Thoracic aorta (tissue), 2 donors: ENCODE data around the gene ANKRA2. TPM values are rescaled to one million over a fixed set of nuclear protein-coding genes. Genes with fewer than 3 reads are reported as not detected.

Source experiments
- ATAC-seq: fragments of 150-250 bp; one replicate; pipeline ENCODE4 v1.8.0; 2017; ENCODE audit warnings: low read depth; ENCODE audit not compliant: insufficient number of reproducible peaks, low FRiP score
- DNase-seq: peaks from one replicate; pipeline ENCODE4 v3.0.0-alpha.2; 2020; ENCODE audit warnings: low spot score
- H3K27ac ChIP-seq, 2 donors: fragments of 200-600 bp; sonication (generic); 1 replicate in 1 of 2; 2 replicates in 1 of 2; pipeline ENCODE4 v1.5.1; 2016; ENCODE audit warnings: mild to moderate bottlenecking in 2 of 2, moderate library complexity in 2 of 2
- H3K27me3 ChIP-seq: fragments of 200-600 bp; sonication (generic); replicated peaks from 2 replicates; pipeline ENCODE4 v1.6.0; 2016; ENCODE audit warnings: mild to moderate bottlenecking; ENCODE audit not compliant: insufficient read depth
- H3K36me3 ChIP-seq: fragments of 200-600 bp; sonication (generic); one replicate; pipeline ENCODE4 v1.5.1; 2016
- H3K4me1 ChIP-seq, 2 donors: fragments of 200-600 bp; sonication (generic); 1 replicate in 1 of 2; 2 replicates in 1 of 2; pipeline versions ENCODE4 v1.5.1 to v1.6.0; 2016; ENCODE audit warnings: low read depth in 2 of 2, mild to moderate bottlenecking in 1 of 2; ENCODE audit not compliant: control insufficient read depth in 1 of 2
- H3K4me3 ChIP-seq: fragments of 200-600 bp; sonication (generic); 2 replicates; pipeline ENCODE4 v1.5.1; 2016; ENCODE audit warnings: mild to moderate bottlenecking
- H3K9me3 ChIP-seq: fragments of 200-600 bp; sonication (generic); 2 replicates; pipeline ENCODE4 v1.5.1; 2016
- total RNA-seq, 2 donors: library from RNA; depleted of rRNA; stranded (reverse); fragments of >200 nt; gene quantifications; one replicate each; pipeline versions ENCODE4 v1.1.0 to v1.2.3, GENCODE V29; 2016
- TF ChIP-seq, protein P1 (sequence below): fragments of 200-600 bp; sonication (generic); IDR thresholded peaks from one replicate; pipeline ENCODE4 v1.5.1; 2019; ENCODE audit warnings: antibody characterized with exemption

Gene ANKRA2
- total RNA-seq, 2 donors from 2014 or later, result 13.1 to 35.6 TPM

DNA sequence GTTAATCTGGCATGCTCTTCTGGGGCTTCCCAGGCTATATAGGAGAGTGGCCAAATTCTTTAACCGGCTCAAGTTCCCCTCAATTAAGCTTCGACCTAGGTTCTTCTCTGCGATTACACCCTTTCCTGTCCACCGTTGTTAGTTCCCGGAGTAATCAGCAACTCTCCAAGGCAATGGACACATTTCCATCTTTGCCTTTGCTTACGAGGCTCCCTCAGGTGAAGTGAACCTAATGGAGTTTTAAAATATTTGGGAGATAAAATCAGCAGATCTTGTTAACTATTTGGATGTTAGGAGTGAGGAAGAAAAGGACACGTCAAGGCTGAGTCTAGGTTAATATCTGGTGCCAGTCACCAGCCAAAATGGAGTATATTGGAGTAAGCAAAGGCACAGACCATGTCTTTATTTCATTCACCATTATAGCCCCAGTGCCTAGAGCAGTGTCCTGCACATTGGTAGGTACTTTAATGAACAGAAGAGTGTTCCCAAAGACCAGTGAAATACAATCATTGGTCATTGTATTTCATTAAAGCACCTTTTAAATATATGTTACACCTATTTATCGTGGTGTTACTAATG is 619 bp upstream of the ANKRA2 start:
- TF ChIP-seq, protein P1, sequence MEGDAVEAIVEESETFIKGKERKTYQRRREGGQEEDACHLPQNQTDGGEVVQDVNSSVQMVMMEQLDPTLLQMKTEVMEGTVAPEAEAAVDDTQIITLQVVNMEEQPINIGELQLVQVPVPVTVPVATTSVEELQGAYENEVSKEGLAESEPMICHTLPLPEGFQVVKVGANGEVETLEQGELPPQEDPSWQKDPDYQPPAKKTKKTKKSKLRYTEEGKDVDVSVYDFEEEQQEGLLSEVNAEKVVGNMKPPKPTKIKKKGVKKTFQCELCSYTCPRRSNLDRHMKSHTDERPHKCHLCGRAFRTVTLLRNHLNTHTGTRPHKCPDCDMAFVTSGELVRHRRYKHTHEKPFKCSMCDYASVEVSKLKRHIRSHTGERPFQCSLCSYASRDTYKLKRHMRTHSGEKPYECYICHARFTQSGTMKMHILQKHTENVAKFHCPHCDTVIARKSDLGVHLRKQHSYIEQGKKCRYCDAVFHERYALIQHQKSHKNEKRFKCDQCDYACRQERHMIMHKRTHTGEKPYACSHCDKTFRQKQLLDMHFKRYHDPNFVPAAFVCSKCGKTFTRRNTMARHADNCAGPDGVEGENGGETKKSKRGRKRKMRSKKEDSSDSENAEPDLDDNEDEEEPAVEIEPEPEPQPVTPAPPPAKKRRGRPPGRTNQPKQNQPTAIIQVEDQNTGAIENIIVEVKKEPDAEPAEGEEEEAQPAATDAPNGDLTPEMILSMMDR, result no peak
- DNase-seq (no peak), ATAC-seq (no peak)
- H3K4me1 ChIP-seq, result peaks cover 18 to 32% of the 10 kb centered on the region in 2 donors
- no peaks in the 10 kb centered on the region for H3K27me3 ChIP-seq
- H3K4me3 ChIP-seq, result peak overlapping the region; percentile 85
- H3K36me3 ChIP-seq, result peaks cover 14% of the 10 kb centered on the region
- H3K27ac ChIP-seq, result peak overlapping the region; percentile 66 to 89
- no peaks in the 10 kb centered on the region for H3K9me3 ChIP-seq

DNA sequence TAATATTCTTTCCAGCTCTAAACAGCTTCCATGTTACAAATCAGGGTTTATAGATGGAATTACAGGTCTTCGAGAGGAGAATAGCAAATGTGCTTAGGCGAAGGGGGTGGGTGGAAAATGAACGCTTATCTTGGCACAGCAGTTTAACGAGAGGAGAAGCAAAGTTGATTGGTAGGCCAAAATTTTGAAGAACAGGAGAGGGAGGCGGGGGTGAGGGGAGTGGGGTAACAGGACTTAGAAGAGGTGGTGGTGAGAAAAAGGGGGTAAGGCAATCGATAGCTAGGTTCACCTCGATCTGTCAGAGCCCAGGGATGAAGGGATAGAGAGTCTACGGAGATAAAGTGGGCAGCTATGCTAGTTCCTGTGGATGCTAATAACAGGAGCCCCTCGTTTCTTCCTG is 764 bp downstream of the ANKRA2 start:
- DNase-seq (no peak), ATAC-seq (peak; percentile 14)
- H3K4me3 ChIP-seq, result peak overlapping the region; percentile 85
- H3K9me3 ChIP-seq, result no peaks in the 10 kb centered on the region
- peak overlapping the region; percentile 89 to 93 for H3K27ac ChIP-seq
- TF ChIP-seq, protein P1, result no peak
- H3K4me1 ChIP-seq, result peaks cover 18 to 32% of the 10 kb centered on the region in 2 donors
- H3K36me3 ChIP-seq, result peaks cover 12% of the 10 kb centered on the region
- H3K27me3 ChIP-seq, result no peaks in the 10 kb centered on the region

DNA sequence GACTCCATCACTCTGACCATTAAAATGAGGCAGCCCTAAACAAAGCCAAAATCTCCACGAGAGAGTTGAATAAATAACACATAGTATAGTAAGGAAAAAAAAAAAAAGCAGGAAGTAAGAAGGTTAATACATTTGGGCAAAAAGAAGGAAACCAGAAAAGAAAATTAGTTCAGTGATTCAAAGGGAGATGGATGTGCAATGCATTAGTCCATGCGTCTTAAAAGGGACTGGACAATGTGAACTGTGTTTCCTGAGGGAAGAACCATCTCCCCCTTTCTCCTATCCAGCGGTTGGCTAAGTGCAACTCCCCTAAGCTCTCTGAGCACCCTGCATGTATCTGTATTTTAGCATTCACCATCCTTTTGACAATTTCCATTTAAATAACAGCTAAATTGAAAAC is 1.4 kb downstream of the ANKRA2 start:
- DNase-seq, result no peak
- H3K27ac ChIP-seq, result peak overlapping the region in 1 of 2 donors; percentile 89
- ATAC-seq, result no peak
- no peaks in the 10 kb centered on the region for H3K27me3 ChIP-seq
- peaks cover 13% of the 10 kb centered on the region for H3K36me3 ChIP-seq
- no peaks in the 10 kb centered on the region for H3K9me3 ChIP-seq
- H3K4me1 ChIP-seq, result peaks cover 18 to 32% of the 10 kb centered on the region in 2 donors
- peak overlapping the region; percentile 85 for H3K4me3 ChIP-seq
- TF ChIP-seq, protein P1, result no peak

DNA sequence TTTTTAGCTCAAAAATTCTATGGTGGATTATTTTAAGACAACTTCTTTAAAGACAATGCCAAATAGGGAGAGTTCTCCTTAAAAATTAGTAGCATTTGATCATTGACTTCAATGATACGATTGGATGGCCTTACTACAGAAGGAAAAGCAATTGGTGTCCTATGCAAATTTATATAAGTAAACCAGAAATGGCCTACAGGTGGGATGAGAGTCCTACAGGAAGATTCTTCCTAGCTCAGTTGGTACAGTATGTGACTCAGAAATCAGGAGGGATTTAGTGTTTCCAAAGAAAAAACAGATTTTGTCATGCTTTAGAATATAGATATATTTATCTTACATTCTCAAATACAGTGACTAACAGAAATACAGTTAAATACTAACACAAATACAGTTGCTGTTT is 6.5 kb downstream of the ANKRA2 start:
- ATAC-seq (no peak), DNase-seq (no peak)
- TF ChIP-seq, protein P1, result no peak
- Histone ChIP-seq H3K9me3 (no peaks in the 10 kb centered on the region), H3K4me3 (no peak overlapping the region), H3K27me3 (no peaks in the 10 kb centered on the region), H3K4me1 (peaks cover 4 to 8% of the 10 kb centered on the region in 2 donors), H3K27ac (no peak overlapping the region), H3K36me3 (peaks cover 44% of the 10 kb centered on the region)

DNA sequence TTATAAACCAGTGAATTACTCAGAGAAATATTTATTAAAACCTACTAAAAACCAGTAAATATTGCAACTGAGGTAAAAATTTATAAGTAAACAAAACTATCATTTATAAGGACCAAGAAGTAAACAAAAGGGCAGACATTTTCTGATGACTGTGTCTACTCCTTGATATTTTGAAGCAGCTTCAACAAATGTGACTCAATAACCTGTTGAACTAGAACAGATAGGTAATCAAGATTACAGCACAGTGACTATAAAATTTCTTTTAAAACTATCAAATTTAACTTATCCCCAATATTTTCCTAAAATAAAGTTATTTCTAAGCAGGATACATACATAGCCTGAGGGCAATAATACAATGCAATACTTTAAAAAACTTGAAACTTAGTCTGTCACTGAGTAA is 12.8 kb downstream of the ANKRA2 start:
- H3K4me3 ChIP-seq, result no peak overlapping the region

More for the DNA sequence above, 12.8 kb downstream of the ANKRA2 start:
- Histone ChIP-seq H3K27me3 (no peaks in the 10 kb centered on the region), H3K27ac (no peak overlapping the region), H3K9me3 (no peaks in the 10 kb centered on the region), H3K4me1 (no peaks in the 10 kb centered on the region), H3K36me3 (peaks cover 32% of the 10 kb centered on the region)
- TF ChIP-seq, protein P1, result no peak
- no peak for ATAC-seq
- DNase-seq, result no peak
